ENCODE data around the gene PAIP1.
A peak's percentile ranks its signal among the peaks of the same experiment; 100 is the strongest.
"Not testable (repeated sequence)": the region's sequence is repeated elsewhere in the genome, so short reads cannot be mapped to it uniquely, and the experiment has no call there.

Gene PAIP1

GRCh38 chr5:43514025-43514424 lies 42.9 kb downstream of the PAIP1 start:
- H3K4me3 ChIP-seq (ENCODE audit: low read depth, low read length, poor library complexity, severe bottlenecking), result peak overlapping the region; percentile 77
- peak overlapping the region; percentile 87 for H3K27ac ChIP-seq (ENCODE audit: low read depth, low read length, poor library complexity, severe bottlenecking)
- H3K4me2 ChIP-seq (ENCODE audit: low read length), result peak overlapping the region; percentile 88
- TF ChIP-seq, protein P1, sequence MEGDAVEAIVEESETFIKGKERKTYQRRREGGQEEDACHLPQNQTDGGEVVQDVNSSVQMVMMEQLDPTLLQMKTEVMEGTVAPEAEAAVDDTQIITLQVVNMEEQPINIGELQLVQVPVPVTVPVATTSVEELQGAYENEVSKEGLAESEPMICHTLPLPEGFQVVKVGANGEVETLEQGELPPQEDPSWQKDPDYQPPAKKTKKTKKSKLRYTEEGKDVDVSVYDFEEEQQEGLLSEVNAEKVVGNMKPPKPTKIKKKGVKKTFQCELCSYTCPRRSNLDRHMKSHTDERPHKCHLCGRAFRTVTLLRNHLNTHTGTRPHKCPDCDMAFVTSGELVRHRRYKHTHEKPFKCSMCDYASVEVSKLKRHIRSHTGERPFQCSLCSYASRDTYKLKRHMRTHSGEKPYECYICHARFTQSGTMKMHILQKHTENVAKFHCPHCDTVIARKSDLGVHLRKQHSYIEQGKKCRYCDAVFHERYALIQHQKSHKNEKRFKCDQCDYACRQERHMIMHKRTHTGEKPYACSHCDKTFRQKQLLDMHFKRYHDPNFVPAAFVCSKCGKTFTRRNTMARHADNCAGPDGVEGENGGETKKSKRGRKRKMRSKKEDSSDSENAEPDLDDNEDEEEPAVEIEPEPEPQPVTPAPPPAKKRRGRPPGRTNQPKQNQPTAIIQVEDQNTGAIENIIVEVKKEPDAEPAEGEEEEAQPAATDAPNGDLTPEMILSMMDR (IDR thresholded peaks at IDR 0.05; ENCODE audit: low read length), result no peak
- no peak for TF ChIP-seq EZH2 (IDR thresholded peaks at IDR 0.05; ENCODE audit: borderline replicate concordance, low read length)
- H3K9ac ChIP-seq (ENCODE audit: low read length), result peak overlapping the region; percentile 88
- H3K9me3 ChIP-seq (ENCODE audit: low read length), result no peaks in the 10 kb centered on the region
- no peaks in the 10 kb centered on the region for H3F3A ChIP-seq (ENCODE audit: insufficient read depth, low read length)
- no peaks in the 10 kb centered on the region for H3K9me2 ChIP-seq (ENCODE audit: low read depth, low read length)
- no peak overlapping the region for H2AFZ ChIP-seq (ENCODE audit: low read length)
- H3K36me3 ChIP-seq (ENCODE audit: insufficient read depth, low read length), result peaks cover 11% of the 10 kb centered on the region
- peaks cover 26% of the 10 kb centered on the region for H3K79me2 ChIP-seq (ENCODE audit: insufficient read depth, low read length)
- H3K27me3 ChIP-seq (ENCODE audit: insufficient read depth, low read length), result no peaks in the 10 kb centered on the region
- no peaks in the 10 kb centered on the region for H4K20me1 ChIP-seq (ENCODE audit: insufficient read depth, low read length)
- H3K4me1 ChIP-seq (ENCODE audit: insufficient read depth, low read length, severe bottlenecking), result peaks cover 24% of the 10 kb centered on the region

GRCh38 chr5:43511062-43511461 lies 45.8 kb downstream of the PAIP1 start:
- H3K9me2 ChIP-seq (ENCODE audit: low read depth, low read length); H4K20me1 ChIP-seq (ENCODE audit: insufficient read depth, low read length); H3K4me2 ChIP-seq (ENCODE audit: low read length); H3K4me3 ChIP-seq (ENCODE audit: low read depth, low read length, poor library complexity, severe bottlenecking); H3K27ac ChIP-seq (ENCODE audit: low read depth, low read length, poor library complexity, severe bottlenecking); H3K9me3 ChIP-seq (ENCODE audit: low read length); H3K9ac ChIP-seq (ENCODE audit: low read length); H3K27me3 ChIP-seq (ENCODE audit: insufficient read depth, low read length); H3F3A ChIP-seq (ENCODE audit: insufficient read depth, low read length); H2AFZ ChIP-seq (ENCODE audit: low read length): not testable (repeated sequence)
- peaks cover 26% of the 10 kb centered on the region for H3K79me2 ChIP-seq (ENCODE audit: insufficient read depth, low read length)
- H3K36me3 ChIP-seq (ENCODE audit: insufficient read depth, low read length), result peaks cover 39% of the 10 kb centered on the region
- H3K4me1 ChIP-seq (ENCODE audit: insufficient read depth, low read length, severe bottlenecking), result peaks cover 23% of the 10 kb centered on the region

DNA sequence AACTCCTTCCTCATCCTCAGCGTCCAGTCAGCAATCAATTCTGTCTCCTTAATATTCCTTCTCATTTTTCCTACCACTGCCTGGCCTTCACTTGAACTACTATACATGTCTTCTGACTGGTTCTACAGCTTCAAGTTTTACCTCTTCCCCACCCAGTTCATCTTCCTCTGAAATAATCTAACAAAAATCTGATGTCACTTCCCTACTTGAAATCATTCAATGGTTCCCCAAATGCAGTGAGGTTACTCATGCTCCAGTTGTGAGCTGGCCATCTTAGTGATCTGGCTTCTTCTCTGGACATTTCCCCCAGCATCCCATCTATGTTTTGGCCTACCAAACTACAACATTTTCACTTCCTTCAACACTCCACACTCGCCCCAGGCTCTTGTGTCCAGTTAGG lies 58.3 kb downstream of the PAIP1 start:
- Histone ChIP-seq H3K9me2 (ENCODE audit: low read depth, low read length) (no peaks in the 10 kb centered on the region), H3K4me1 (ENCODE audit: insufficient read depth, low read length, severe bottlenecking) (no peaks in the 10 kb centered on the region), H3K79me2 (ENCODE audit: insufficient read depth, low read length) (no peaks in the 10 kb centered on the region), H3K9ac (ENCODE audit: low read length) (no peak overlapping the region), H3K4me3 (ENCODE audit: low read depth, low read length, poor library complexity, severe bottlenecking) (no peak overlapping the region), H3K27me3 (ENCODE audit: insufficient read depth, low read length) (no peaks in the 10 kb centered on the region), H3K4me2 (ENCODE audit: low read length) (no peak overlapping the region), H3K36me3 (ENCODE audit: insufficient read depth, low read length) (peaks cover 29% of the 10 kb centered on the region), H2AFZ (ENCODE audit: low read length) (no peak overlapping the region), H3K27ac (ENCODE audit: low read depth, low read length, poor library complexity, severe bottlenecking) (no peak overlapping the region), H4K20me1 (ENCODE audit: insufficient read depth, low read length) (no peaks in the 10 kb centered on the region), H3K9me3 (ENCODE audit: low read length) (no peaks in the 10 kb centered on the region), H3F3A (ENCODE audit: insufficient read depth, low read length) (no peaks in the 10 kb centered on the region)
- no peak for TF ChIP-seq EZH2 (IDR thresholded peaks at IDR 0.05; ENCODE audit: borderline replicate concordance, low read length)
- TF ChIP-seq, protein P1 (IDR thresholded peaks at IDR 0.05; ENCODE audit: low read length), result no peak

GRCh38 chr5:43497311-43498104 lies 59.4 kb downstream of the PAIP1 start:
- Histone ChIP-seq H3K4me1 (ENCODE audit: insufficient read depth, low read length, severe bottlenecking) (no peaks in the 10 kb centered on the region), H2AFZ (ENCODE audit: low read length) (no peak overlapping the region), H3K27me3 (ENCODE audit: insufficient read depth, low read length) (no peaks in the 10 kb centered on the region), H3K4me2 (ENCODE audit: low read length) (no peak overlapping the region), H3K4me3 (ENCODE audit: low read depth, low read length, poor library complexity, severe bottlenecking) (no peak overlapping the region), H3K79me2 (ENCODE audit: insufficient read depth, low read length) (no peaks in the 10 kb centered on the region), H3K36me3 (ENCODE audit: insufficient read depth, low read length) (peaks cover 23% of the 10 kb centered on the region), H4K20me1 (ENCODE audit: insufficient read depth, low read length) (no peaks in the 10 kb centered on the region), H3K9me3 (ENCODE audit: low read length) (no peaks in the 10 kb centered on the region), H3K27ac (ENCODE audit: low read depth, low read length, poor library complexity, severe bottlenecking) (no peak overlapping the region), H3K9ac (ENCODE audit: low read length) (no peak overlapping the region), H3F3A (ENCODE audit: insufficient read depth, low read length) (no peaks in the 10 kb centered on the region), H3K9me2 (ENCODE audit: low read depth, low read length) (no peaks in the 10 kb centered on the region)
- TF ChIP-seq EZH2 (IDR thresholded peaks at IDR 0.05; ENCODE audit: borderline replicate concordance, low read length), result no peak
- TF ChIP-seq, protein P1 (IDR thresholded peaks at IDR 0.05; ENCODE audit: low read length), result no peak
